ENCODE data around the gene PDZD11. TPM values are rescaled to one million over a fixed set of nuclear protein-coding genes. Genes with fewer than 3 reads are reported as not detected.
"Not testable (repeated sequence)": the region's sequence is repeated elsewhere in the genome, so short reads cannot be mapped to it uniquely, and the experiment has no call there.

PDZD11 gene
- total and polyA plus RNA-seq, 12 donors: 35.2 to 47.6 (median 39.6) TPM

DNA sequence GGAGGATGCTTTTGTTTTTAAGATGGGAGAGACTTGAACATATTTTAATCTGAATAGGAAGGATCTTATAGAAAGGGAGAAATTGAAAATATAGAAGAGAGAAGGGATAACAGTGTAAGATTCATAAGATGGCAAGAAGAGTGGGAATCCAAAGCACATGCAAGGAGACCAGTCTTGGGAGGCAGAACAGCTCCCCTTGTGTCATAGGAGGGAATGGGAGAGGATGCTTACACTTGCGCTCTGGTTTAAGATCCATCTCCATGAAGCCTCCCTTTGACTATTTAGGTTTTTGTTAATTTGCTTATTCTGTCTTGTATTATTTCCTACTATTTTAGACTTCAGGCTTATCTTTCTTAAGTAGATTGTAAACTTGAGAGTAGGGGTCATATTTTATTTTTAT is 42.9 kb upstream of the PDZD11 start:
- H3K4me3 ChIP-seq: no peak overlapping the region
- peaks cover 0 to 5% (median 0%) of the 10 kb centered on the region in 9 donors for H3K36me3 ChIP-seq
- H3K27ac ChIP-seq: no peak overlapping the region
- intact Hi-C loops (cut with DNase I): no loop called here
- 89 to 100% methylated on average over 1 of the region's 1 CpG for WGBS, 2 donors
- DNase-seq: no peak
- H3K9me3 ChIP-seq: no peaks in the 10 kb centered on the region
- TF ChIP-seq CTCF (IDR thresholded peaks at IDR 0.05): no peak
- ATAC-seq: no peak
- H3K27me3 ChIP-seq: peaks cover 0 to 38% (median 0%) of the 10 kb centered on the region in 7 donors
- no peaks in the 10 kb centered on the region for H3K4me1 ChIP-seq

- DNase-seq (no peak), ATAC-seq (no peak)
- 56 to 68% methylated on average over 1 of the region's 1 CpG for WGBS, 2 donors
- no peak overlapping the region for H3K4me3 ChIP-seq
- no peaks in the 10 kb centered on the region for H3K9me3 ChIP-seq
- TF ChIP-seq CTCF (IDR thresholded peaks at IDR 0.05): no peak
- peaks cover 0 to 5% (median 0%) of the 10 kb centered on the region in 9 donors for H3K36me3 ChIP-seq
- no peak overlapping the region for H3K27ac ChIP-seq
- H3K4me1 ChIP-seq: no peaks in the 10 kb centered on the region
- H3K27me3 ChIP-seq: peaks cover 0 to 41% (median 0%) of the 10 kb centered on the region in 7 donors
- intact Hi-C loops (cut with DNase I): no loop called here
Observed at GRCh38 chrX:70331161-70331560, 41.4 kb upstream of the PDZD11 start.

DNA sequence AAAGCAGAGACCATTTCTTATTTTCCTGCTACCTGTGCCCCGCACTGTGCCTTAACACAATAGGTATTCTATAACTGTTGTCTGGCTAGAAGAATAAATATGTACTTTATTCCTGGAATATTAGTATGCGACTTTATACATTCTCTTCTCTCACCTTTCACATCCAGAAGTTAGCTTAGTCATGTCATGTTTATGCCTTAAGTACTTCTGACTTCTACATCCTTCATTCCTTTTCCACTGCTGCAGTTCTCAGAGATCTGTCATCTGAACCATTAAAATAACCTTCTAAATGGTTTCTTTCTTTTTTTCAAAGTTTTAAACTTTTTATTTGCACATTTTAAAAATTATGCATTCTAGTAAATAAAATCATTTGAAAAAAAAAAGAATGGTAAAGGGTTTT is 34.6 kb upstream of the PDZD11 start:
- Histone ChIP-seq H3K4me3 (no peak overlapping the region), H3K27me3 (peaks cover 0 to 29% (median 0%) of the 10 kb centered on the region in 7 donors), H3K9me3 (no peaks in the 10 kb centered on the region), H3K36me3 (peaks cover 0 to 5% (median 0%) of the 10 kb centered on the region in 9 donors), H3K4me1 (no peaks in the 10 kb centered on the region), H3K27ac (no peak overlapping the region)
- ATAC-seq (no peak), DNase-seq (no peak)
- intact Hi-C loops (cut with DNase I): no loop called here
- WGBS, 2 donors: 98 to 99% methylated on average over 2 of the region's 2 CpGs
- TF ChIP-seq CTCF (IDR thresholded peaks at IDR 0.05): no peak

DNA sequence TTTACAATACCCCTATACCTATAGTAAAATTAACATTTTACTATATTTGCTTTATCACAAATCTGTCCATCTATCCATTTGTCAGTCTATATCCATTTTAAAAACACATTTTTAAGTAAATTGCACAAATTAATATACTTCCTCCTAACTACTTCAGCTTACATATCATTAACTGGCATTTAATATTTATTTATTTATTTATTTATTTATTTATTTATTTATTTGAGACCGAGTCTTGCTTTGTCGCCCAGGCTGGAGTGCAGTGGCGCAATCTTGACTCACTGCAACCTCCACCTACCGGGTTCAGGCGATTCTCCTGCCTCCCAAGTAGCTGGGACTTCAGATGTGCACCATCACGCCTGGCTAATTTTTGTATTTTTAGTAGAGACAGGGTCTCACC is 33.9 kb upstream of the PDZD11 start:
- intact Hi-C loops (cut with DNase I); H3K4me3 ChIP-seq; H3K9me3 ChIP-seq; DNase-seq; H3K4me1 ChIP-seq; ATAC-seq; H3K36me3 ChIP-seq; H3K27ac ChIP-seq: not testable (repeated sequence)
- peaks cover 0 to 22% (median 0%) of the 10 kb centered on the region in 7 donors for H3K27me3 ChIP-seq
- WGBS, 2 donors: 97 to 98% methylated on average over 6 of the region's 6 CpGs

DNA sequence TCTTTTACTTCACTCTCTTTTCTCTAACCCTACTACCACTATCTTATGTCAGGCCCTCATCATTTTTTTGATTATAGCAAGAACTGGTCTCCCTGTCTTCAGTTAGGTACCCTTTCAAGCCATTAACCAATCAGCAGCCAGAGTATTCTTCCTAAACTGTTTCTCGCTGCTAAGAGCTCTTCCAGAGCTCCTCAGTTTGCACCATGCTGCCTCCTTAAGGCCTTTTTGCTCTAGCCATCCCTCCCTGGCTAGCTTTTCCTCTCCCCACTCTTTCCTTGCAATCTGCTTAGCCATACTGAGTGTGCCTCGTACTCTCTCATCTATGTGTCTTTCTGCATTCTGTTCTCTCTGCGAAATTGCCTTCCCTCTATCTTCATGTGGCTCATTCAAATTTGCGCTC is 33.1 kb upstream of the PDZD11 start:
- intact Hi-C loops (cut with DNase I): no loop called here
- no peaks in the 10 kb centered on the region for H3K4me1 ChIP-seq
- H3K27ac ChIP-seq: no peak overlapping the region
- H3K9me3 ChIP-seq: no peaks in the 10 kb centered on the region
- peaks cover 0 to 16% (median 0%) of the 10 kb centered on the region in 7 donors for H3K27me3 ChIP-seq
- no peak overlapping the region for H3K4me3 ChIP-seq
- no peak for DNase-seq
- no peaks in the 10 kb centered on the region for H3K36me3 ChIP-seq
- no peak for ATAC-seq
- no peak for TF ChIP-seq CTCF (IDR thresholded peaks at IDR 0.05)
- 98 to 99% methylated on average over 4 of the region's 4 CpGs for WGBS, 2 donors

All from heart right ventricle (tissue), 16 donors.